ENCODE results near the gene VLDLR.

Gene VLDLR

DNA sequence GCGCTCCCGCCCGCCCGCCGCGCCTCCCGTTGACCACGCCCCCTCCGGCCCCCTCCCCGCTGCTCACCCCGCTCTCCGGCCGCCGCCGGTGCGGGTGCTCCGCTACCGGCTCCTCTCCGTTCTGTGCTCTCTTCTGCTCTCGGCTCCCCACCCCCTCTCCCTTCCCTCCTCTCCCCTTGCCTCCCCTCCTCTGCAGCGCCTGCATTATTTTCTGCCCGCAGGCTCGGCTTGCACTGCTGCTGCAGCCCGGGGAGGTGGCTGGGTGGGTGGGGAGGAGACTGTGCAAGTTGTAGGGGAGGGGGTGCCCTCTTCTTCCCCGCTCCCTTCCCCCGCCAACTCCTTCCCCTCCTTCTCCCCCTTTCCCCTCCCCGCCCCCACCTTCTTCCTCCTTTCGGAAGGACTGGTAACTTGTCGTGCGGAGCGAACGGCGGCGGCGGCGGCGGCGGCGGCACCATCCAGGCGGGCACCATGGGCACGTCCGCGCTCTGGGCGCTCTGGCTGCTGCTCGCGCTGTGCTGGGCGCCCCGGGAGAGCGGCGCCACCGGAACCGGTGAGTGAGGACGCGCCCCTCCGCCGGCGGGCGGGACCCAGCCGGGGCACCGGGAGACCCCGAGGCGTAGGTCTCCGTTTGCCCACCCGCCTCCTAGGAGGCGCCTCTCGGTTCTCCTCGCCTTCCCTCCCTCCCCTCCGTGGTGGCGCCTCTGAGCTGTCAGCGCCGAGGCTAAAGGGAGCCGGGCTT, at the start of gene VLDLR:
Gene VLDLR, plus strand, starts transcription at position 66 of the 739 bp plus-strand sequence. Its CDS starts 403 bp downstream, at position 469.
- no peak for DNase-seq (ENCODE audit: low spot score)

DNA sequence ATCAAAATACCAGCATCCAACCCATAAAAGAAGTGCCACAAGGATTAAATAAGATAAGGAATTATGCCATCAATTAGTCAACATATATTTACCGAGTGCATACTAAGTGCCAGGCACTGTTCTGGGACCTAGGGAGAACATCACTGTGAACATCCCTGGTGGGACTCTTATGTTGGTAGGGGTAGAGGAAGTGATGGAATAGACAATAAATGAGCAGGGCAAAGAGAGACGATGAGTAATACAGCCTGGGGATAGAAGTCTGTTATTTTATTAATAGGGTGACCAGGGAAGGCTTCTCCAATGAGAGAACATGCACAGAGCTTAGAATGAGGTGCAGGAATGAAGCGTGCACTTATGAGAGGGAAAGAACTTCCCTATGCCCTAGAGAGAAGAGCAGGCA, 47.4 kb upstream of the VLDLR start:
- DNase-seq (ENCODE audit: low spot score) = no peak

- DNase-seq (ENCODE audit: low spot score) = no peak
Measured at GRCh38 chr9:2576631-2577030, 45.0 kb upstream of the VLDLR start.

DNA sequence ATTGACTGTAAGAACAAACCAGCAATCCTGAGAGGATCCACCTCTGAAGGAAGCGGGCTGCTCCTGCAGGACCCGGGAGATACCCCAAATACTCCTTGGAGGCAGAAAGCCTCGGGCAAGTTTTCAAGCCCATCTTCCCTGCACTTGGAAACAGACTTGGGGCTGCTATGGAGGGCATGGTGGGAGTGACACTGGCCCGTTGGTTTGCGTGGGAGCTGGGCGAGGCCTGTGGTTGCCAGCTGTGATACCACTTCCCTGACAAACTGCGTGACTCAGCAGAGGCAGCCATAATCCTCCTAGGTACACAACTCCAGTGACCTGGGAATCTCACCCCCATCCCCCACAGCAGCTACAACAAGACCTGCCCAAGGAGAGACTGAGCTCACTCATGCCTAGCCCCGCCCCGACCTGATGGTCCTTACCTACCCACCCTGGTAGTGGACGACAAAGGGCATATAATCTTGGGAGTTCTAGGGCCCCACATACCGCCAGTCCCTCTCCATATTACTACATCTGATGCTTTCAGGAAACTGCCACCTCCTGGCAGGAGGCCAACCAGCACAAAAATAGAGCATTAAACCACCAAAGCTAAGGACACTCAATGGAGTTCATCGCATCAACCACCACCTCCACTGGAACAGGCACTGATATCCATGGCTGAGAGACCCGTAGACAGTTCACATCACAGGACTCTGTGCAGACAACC, 38.1 kb upstream of the VLDLR start:
- no peak for DNase-seq (ENCODE audit: low spot score)

- DNase-seq (ENCODE audit: low spot score) = no peak
Measured at GRCh38 chr9:2591967-2592366, 29.6 kb upstream of the VLDLR start.

- no peak for DNase-seq (ENCODE audit: low spot score)
Measured at GRCh38 chr9:2593744-2594143, 27.8 kb upstream of the VLDLR start.

- DNase-seq (ENCODE audit: low spot score) = no peak
Measured at GRCh38 chr9:2595973-2596372, 25.6 kb upstream of the VLDLR start.

DNA sequence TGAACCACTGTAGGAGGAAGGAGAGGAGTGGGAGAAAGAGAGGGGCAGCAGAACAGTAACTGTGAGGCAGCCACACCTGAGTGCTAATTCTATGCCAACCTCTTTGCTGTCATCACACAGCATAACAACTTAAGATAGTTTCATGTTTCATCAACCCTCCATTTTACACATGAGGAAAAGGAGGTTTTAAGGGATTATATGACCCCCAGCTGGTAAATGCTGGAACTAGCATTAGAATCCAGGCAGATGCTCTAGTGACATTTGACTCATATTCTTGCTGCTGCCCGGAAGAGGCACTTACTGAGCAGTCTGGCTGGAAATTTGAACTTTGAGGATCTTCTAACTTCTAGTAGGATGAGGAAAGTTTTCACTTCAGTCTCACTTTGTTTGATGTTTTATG, 24.1 kb upstream of the VLDLR start:
- no peak for DNase-seq (ENCODE audit: low spot score)

GRCh38 chr9:2599896-2600295, 21.7 kb upstream of the VLDLR start:
- no peak for DNase-seq (ENCODE audit: low spot score)

GRCh38 chr9:2600307-2600706, 21.3 kb upstream of the VLDLR start:
- DNase-seq (ENCODE audit: low spot score) = no peak

DNA sequence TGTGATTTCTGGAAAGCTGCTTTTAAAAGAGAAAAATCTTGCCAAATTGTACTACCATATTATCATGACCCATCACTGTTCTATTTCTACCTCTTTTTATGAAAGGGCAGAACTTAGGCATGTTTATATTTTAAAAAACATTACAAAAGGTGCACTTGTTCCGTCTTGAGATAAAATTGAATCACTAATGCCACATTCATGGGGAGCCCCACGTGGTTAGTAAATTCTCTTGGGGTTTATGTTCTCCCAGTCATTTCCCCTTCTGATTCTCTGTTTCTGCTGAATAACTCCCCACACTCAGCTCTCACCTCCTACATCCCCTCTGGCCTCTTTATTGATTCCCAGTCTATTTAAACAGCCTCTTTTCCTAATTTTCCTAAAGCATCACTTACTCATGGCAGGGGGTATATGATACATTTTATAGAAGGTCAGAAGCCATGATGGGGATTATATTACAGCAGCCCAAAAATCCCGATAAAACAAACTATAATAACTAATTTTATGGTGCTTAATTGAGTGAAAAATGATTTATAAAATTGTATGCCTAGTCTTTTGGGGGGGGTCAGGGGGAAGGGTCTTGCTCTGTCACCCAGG, 19.7 kb upstream of the VLDLR start:
- DNase-seq (ENCODE audit: low spot score) = no peak

DNA sequence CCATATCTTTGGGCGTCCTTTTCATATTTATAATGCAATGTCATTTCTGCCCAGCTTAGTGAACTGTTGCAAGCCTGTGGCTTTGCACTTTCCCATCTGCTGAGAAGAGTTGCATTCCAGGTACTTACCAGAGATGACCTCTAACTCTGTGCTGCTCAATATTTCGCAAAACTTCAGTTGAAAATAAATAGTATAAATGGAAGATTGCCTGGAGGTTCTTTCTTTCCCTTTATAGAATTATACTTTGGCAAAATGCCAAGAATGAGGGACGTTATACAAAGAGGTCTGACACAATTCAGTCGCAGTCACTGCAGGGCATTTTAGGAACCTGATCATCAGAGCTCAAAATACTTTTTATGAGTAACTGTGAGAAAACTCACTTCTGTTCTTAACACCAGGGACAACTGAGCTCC, 18.9 kb upstream of the VLDLR start:
- no peak for DNase-seq (ENCODE audit: low spot score)

- DNase-seq (ENCODE audit: low spot score) = no peak
Measured at GRCh38 chr9:2603621-2604020, 18.0 kb upstream of the VLDLR start.

GRCh38 chr9:2605246-2605645, 16.3 kb upstream of the VLDLR start:
- DNase-seq (ENCODE audit: low spot score) = no peak

DNA sequence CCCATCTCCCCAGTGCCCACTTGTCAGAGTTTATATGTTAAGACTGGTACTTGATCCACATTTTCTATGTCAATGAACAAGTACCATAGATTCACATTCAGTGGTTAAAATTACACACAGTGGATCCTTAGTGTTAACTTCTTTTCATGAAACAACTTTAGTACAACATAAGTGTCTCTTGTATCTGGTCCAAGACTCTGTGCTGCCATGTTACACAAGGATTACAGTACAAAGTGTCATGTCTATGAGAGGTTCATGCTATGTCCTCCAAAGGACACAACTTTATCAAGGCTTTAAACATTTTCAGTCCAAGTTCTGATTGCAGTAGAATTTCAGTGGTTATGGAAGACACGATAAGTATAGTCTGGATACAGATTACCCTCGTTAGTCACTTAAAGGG, 13.3 kb upstream of the VLDLR start:
- DNase-seq (ENCODE audit: low spot score) = no peak

DNA sequence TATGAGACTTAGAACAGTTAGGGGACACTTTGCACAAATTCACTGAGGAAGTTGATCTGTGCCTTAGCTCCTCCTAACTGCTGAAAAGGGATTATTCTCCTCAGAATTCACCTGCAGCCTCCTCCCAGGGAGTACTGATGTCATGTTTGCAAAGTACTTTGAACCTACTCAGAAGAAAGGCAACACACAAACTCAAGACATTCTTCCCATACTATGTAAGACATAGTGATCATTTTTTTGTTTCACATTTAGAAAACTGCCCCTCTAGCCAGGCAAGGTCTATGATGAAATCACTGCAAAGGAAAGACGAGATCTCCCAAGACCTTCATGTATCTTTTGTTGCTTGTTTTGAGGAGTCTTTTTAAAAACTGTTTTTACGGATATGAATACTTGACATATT, 10.6 kb upstream of the VLDLR start:
- DNase-seq (ENCODE audit: low spot score) = no peak

DNA sequence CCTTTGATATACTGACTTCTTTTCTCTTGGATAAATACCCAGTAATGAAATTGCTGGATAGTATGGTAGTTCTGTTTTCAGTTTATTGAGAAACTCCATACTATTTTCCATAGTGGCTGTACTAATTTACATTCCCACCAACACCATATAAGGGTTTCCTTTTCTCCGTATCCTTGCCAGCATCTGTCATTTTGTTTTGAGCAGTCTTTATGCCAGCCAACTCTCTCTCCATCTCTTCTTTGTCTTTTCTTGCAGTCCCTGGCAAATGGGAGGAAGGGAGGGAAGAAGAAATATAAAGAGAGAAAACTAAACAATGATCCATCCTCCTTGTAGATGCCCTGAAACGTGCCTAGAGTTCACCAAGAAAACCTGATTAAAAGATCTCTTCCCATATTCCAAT, 9.6 kb upstream of the VLDLR start:
- no peak for DNase-seq (ENCODE audit: low spot score)

DNA sequence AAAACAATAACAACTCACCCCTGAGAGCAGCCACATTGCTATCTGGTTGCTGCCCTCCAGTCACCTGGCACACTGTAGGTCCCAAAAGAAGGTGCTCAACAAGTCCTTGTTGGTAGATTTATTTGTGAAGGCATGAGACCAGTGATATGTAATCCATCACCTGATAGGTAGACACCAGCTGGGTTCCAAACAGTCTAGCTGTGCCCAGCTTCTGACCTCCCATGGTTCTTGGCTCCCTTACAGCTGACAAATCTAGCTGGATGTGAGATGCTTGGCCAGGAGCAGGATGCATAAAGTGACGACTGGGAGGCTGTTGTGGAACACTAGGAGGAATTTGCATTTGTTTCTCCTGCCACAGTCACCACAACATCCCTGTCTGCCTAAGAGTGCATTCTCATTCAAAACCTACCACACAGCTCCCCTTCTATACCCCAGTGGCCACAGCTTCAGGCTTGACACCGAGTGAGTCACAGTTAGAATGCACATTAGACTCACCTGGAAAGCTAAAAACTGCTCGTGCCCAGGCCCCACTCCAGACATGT, 7.8 kb upstream of the VLDLR start:
- DNase-seq (ENCODE audit: low spot score) = no peak

GRCh38 chr9:2615497-2615896, 6.1 kb upstream of the VLDLR start:
- DNase-seq (ENCODE audit: low spot score) = no peak

DNA sequence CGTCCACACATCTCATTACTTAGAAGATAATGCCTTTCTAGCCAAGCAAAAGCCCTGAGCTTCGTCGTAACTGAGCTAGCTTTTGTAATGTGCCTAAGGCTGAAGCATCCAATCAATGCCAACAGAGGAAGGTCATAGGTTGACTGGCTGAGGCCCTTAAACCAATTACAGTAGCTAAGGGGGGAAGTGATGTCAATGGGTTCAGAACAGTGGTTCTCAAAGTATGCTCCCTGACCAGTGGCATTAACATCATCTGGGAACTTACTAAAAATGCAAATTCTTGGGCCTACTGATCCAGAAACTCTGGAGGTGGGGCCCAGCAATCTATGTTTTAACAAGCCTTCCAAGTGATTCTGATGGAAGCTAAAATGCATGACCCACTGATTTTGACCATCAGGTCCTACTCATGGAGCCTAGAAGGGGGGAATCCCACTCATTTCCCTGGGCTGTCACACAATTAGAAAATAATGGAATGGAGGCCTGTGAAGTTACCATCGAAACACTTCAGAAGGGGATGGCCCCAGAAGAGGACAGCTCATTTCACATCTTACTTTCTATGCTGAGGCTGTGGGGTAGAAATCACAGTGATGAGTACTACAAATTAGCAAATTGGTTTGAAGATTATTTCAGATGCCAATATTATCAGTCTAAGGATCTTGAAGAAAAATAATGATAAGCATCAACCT, 4.8 kb upstream of the VLDLR start:
- no peak for DNase-seq (ENCODE audit: low spot score)

DNA sequence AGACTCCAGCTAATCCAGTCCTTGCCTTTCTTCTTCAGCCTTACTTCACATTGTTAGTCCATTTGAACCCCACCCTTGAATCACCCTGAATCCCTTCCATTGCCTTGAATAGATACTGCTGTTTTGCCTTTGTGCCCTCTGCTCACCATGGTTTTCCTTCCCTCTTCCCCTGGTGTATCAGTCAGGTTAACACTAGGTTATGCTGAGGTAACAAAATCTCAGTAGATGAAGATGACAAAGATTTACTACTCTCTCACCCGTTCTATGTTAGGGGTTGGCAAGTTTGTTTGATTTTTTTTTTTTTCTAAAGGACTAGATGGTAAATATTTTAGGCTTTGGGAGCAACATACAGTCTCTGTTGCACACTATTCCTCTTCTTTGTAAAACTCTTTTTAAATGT, 3.3 kb upstream of the VLDLR start:
- DNase-seq (ENCODE audit: low spot score) = no peak

DNA sequence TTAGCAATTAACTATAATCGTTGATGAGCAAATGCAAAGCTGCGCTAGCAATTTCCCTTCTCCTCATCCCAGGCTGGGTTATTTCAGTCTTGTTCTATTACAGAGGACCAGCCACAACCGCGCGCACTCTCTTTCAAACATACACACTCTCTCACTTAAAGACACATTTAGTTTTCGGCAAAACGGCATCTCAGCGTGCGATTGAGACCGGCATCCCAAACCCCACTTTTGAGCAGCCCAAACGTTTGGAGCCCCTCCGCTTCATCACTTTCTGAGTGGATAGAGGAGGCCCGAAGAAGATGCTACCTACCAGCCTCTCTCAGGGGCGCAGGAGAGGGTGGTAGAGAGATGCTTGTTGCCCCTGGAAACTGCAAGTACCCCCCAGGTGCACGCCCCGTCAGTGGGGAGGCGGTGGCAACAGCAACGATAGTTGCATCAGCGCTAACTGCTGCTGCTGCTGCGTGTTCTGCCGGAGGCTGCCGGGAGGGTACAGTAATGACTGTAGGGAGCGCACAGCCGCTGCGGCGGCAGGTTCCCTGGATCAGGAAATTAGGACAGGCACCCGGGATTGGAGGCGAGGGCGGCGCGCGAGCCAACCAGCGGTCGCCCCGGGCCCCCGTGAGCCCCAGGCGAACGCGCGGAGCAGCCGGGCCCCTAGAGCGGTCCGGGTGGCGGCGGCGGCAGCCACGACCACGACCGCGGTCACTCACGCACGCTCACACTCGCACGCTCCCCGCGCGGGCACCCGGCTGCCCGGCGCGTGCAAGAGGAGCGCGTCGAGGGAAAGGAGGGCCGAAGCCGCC, 467 bp upstream of the VLDLR start:
- no peak for DNase-seq (ENCODE audit: low spot score)

Measured in CD4-positive, alpha-beta T cell treated with Interleukin-6 at 100 ng/mL for 8 hours (primary cell).